ENCODE measurements around the gene SPARCL1. TPM values are rescaled to one million over a fixed set of nuclear protein-coding genes. Genes with fewer than 3 reads are reported as not detected.

The SPARCL1 gene
- polyA plus RNA-seq, 3 donors, result not detected

GRCh38 chr4:87553182-87553581, 24.0 kb upstream of the SPARCL1 start:
- H3K4me3 ChIP-seq (replicated peaks in 1 of 3; ENCODE audit: low read depth in 2 of 3, low read length in 3 of 3), result no peak overlapping the region
- WGBS (ENCODE audit: insufficient coverage), result no CpG with 5 or more reads among the region's 4 CpGs
- no peak overlapping the region for H3K4me2 ChIP-seq (replicated peaks; ENCODE audit: extremely low read depth, low read length, poor library complexity, severe bottlenecking)
- H3K9me3 ChIP-seq (replicated peaks in 1 of 2; ENCODE audit: control insufficient read depth in 1 of 2, insufficient read depth in 1 of 2, low read length in 2 of 2), result no peaks in the 10 kb centered on the region
- H3K9me3 Mint-ChIP-seq, result peaks cover 0 to 2% (median 0%) of the 10 kb centered on the region in 7 donors
- H4K20me1 ChIP-seq (ENCODE audit: insufficient read depth, low read length), result no peaks in the 10 kb centered on the region
- H3K27ac Mint-ChIP-seq, result no peak overlapping the region
- no peaks in the 10 kb centered on the region for H3K79me2 ChIP-seq (ENCODE audit: insufficient read depth, low read length)
- H3K36me3 ChIP-seq (replicated peaks in 1 of 2; ENCODE audit: control insufficient read depth in 1 of 2, insufficient read depth in 2 of 2, low read length in 2 of 2), result no peaks in the 10 kb centered on the region
- H3K27me3 Mint-ChIP-seq (ENCODE audit: low read depth in 3 of 3), result peaks cover 0 to 2% (median 1%) of the 10 kb centered on the region in 3 donors
- H3K4me1 ChIP-seq (ENCODE audit: control insufficient read depth in 1 of 2, insufficient read depth in 2 of 2, low read length in 2 of 2), result no peaks in the 10 kb centered on the region
- H3K36me3 Mint-ChIP-seq, result no peaks in the 10 kb centered on the region
- no peak for TF ChIP-seq CTCF (IDR thresholded peaks at IDR 0.05)
- no peak overlapping the region for H2AFZ ChIP-seq (ENCODE audit: insufficient read depth, low read depth, low read length, poor library complexity, severe bottlenecking)
- peaks cover 1% of the 10 kb centered on the region for H3K4me1 Mint-ChIP-seq
- DNase-seq, result no peak
- H3K27me3 ChIP-seq (ENCODE audit: control insufficient read depth in 2 of 2, insufficient read depth in 2 of 2, low read length in 2 of 2), result no peaks in the 10 kb centered on the region
- H3K4me3 Mint-ChIP-seq, result no peak overlapping the region
- H3K27ac ChIP-seq (ENCODE audit: low read depth in 1 of 2, low read length in 2 of 2), result no peak overlapping the region
- intact Hi-C loops (cut with micrococcal nuclease), result no loop called here
- no peak overlapping the region for H3K9ac ChIP-seq (ENCODE audit: insufficient read depth, low read length, poor library complexity, severe bottlenecking)

GRCh38 chr4:87551361-87551760, 22.2 kb upstream of the SPARCL1 start:
- intact Hi-C loops (cut with micrococcal nuclease), result no loop called here
- Histone ChIP-seq H3K9ac (ENCODE audit: insufficient read depth, low read length, poor library complexity, severe bottlenecking) (no peak overlapping the region), H3K4me1 (ENCODE audit: control insufficient read depth in 1 of 2, insufficient read depth in 2 of 2, low read length in 2 of 2) (no peaks in the 10 kb centered on the region), H2AFZ (ENCODE audit: insufficient read depth, low read depth, low read length, poor library complexity, severe bottlenecking) (no peak overlapping the region), H3K27ac (ENCODE audit: low read depth in 1 of 2, low read length in 2 of 2) (no peak overlapping the region), H4K20me1 (ENCODE audit: insufficient read depth, low read length) (no peaks in the 10 kb centered on the region), H3K27me3 (ENCODE audit: control insufficient read depth in 2 of 2, insufficient read depth in 2 of 2, low read length in 2 of 2) (no peaks in the 10 kb centered on the region), H3K4me3 (replicated peaks in 1 of 3; ENCODE audit: low read depth in 2 of 3, low read length in 3 of 3) (no peak overlapping the region), H3K79me2 (ENCODE audit: insufficient read depth, low read length) (no peaks in the 10 kb centered on the region), H3K36me3 (replicated peaks in 1 of 2; ENCODE audit: control insufficient read depth in 1 of 2, insufficient read depth in 2 of 2, low read length in 2 of 2) (no peaks in the 10 kb centered on the region), H3K4me2 (replicated peaks; ENCODE audit: extremely low read depth, low read length, poor library complexity, severe bottlenecking) (no peak overlapping the region), H3K9me3 (replicated peaks in 1 of 2; ENCODE audit: control insufficient read depth in 1 of 2, insufficient read depth in 1 of 2, low read length in 2 of 2) (no peaks in the 10 kb centered on the region)
- Mint-ChIP-seq H3K9me3 (peaks cover 0 to 2% (median 0%) of the 10 kb centered on the region in 7 donors), H3K4me3 (no peak overlapping the region), H3K36me3 (no peaks in the 10 kb centered on the region), H3K27me3 (ENCODE audit: low read depth in 3 of 3) (peaks cover 0 to 2% (median 1%) of the 10 kb centered on the region in 3 donors), H3K4me1 (peaks cover 1% of the 10 kb centered on the region), H3K27ac (no peak overlapping the region)
- 97% methylated on average over 2 of the region's 3 CpGs for WGBS (ENCODE audit: insufficient coverage)
- TF ChIP-seq CTCF (IDR thresholded peaks at IDR 0.05), result no peak
- no peak for DNase-seq

Data from CD14-positive monocyte (primary cell).